Measurements from ENCODE around the gene NEGR1. TPM values are rescaled to one million over a fixed set of nuclear protein-coding genes. Genes with fewer than 3 reads are reported as not detected.

NEGR1 gene
- total RNA-seq, 1 experiment from 2014 or later = 4.1 TPM

DNA sequence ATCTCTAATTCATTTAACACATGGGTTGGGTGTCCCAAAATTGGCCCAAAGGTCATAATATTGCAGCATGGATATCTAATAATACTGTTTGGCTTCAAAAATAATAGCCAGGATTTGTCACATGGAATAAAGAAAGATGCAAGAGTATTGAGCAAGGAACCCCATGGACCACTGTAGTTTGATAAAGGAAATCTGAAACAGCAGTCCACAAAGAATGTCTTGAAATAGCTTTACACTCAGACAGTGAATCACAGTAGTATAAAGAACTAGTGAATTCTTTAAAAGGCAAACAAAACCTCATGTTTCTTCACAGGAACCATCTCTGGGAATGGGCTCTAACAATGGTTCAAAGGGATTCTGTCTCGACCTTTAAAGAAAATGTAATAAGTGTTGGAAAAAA lies 625.4 kb downstream of the NEGR1 start:
- Mint-ChIP-seq H3K27ac (ENCODE audit: low read depth, unreplicated experiment) (no peak overlapping the region), H3K4me1 (ENCODE audit: insufficient read depth, unreplicated experiment) (peaks cover 6% of the 10 kb centered on the region), H3K9me3 (ENCODE audit: unreplicated experiment) (no peaks in the 10 kb centered on the region), H3K27me3 (ENCODE audit: insufficient read depth, unreplicated experiment) (no peaks in the 10 kb centered on the region), H3K4me3 (ENCODE audit: unreplicated experiment) (no peak overlapping the region), H3K36me3 (ENCODE audit: insufficient read depth, unreplicated experiment) (no peaks in the 10 kb centered on the region)
- no TSS peak for BruUV-seq (replicated peaks)
- POLR2A ChIA-PET = no interaction called here
- intact Hi-C loops (cut with micrococcal nuclease) = no loop called here
- CTCF ChIA-PET = no interaction called here
- DNase-seq (ENCODE audit: unreplicated experiment) = no peak
- TF ChIP-seq CTCF (IDR thresholded peaks at IDR 0.05; ENCODE audit: unreplicated experiment) = no peak

- H3K27ac Mint-ChIP-seq (ENCODE audit: low read depth, unreplicated experiment) = no peak overlapping the region
- H3K4me1 Mint-ChIP-seq (ENCODE audit: insufficient read depth, unreplicated experiment) = peaks cover 6% of the 10 kb centered on the region
- TF ChIP-seq CTCF (IDR thresholded peaks at IDR 0.05; ENCODE audit: unreplicated experiment) = no peak
- DNase-seq (ENCODE audit: unreplicated experiment) = no peak
- no TSS peak for BruUV-seq (replicated peaks)
- POLR2A ChIA-PET = no interaction called here
- CTCF ChIA-PET = no interaction called here
- no peaks in the 10 kb centered on the region for H3K9me3 Mint-ChIP-seq (ENCODE audit: unreplicated experiment)
- no peak overlapping the region for H3K4me3 Mint-ChIP-seq (ENCODE audit: unreplicated experiment)
- intact Hi-C loops (cut with micrococcal nuclease) = no loop called here
- H3K27me3 Mint-ChIP-seq (ENCODE audit: insufficient read depth, unreplicated experiment) = no peaks in the 10 kb centered on the region
- H3K36me3 Mint-ChIP-seq (ENCODE audit: insufficient read depth, unreplicated experiment) = no peaks in the 10 kb centered on the region
These were observed 626.7 kb downstream of the NEGR1 start for GRCh38 chr1:71655604-71656003.

GRCh38 chr1:71653952-71654351 lies 628.4 kb downstream of the NEGR1 start:
- TF ChIP-seq CTCF (IDR thresholded peaks at IDR 0.05; ENCODE audit: unreplicated experiment) = no peak
- no peak overlapping the region for H3K4me3 Mint-ChIP-seq (ENCODE audit: unreplicated experiment)
- CTCF ChIA-PET = no interaction called here
- intact Hi-C loops (cut with micrococcal nuclease) = no loop called here
- no peaks in the 10 kb centered on the region for H3K9me3 Mint-ChIP-seq (ENCODE audit: unreplicated experiment)
- no TSS peak for BruUV-seq (replicated peaks)
- DNase-seq (ENCODE audit: unreplicated experiment) = no peak
- no peaks in the 10 kb centered on the region for H3K27me3 Mint-ChIP-seq (ENCODE audit: insufficient read depth, unreplicated experiment)
- no peaks in the 10 kb centered on the region for H3K36me3 Mint-ChIP-seq (ENCODE audit: insufficient read depth, unreplicated experiment)
- no peaks in the 10 kb centered on the region for H3K4me1 Mint-ChIP-seq (ENCODE audit: insufficient read depth, unreplicated experiment)
- POLR2A ChIA-PET = no interaction called here
- no peak overlapping the region for H3K27ac Mint-ChIP-seq (ENCODE audit: low read depth, unreplicated experiment)

GRCh38 chr1:71651214-71651613 lies 631.1 kb downstream of the NEGR1 start:
- Mint-ChIP-seq H3K36me3 (ENCODE audit: insufficient read depth, unreplicated experiment) (no peaks in the 10 kb centered on the region), H3K4me3 (ENCODE audit: unreplicated experiment) (no peak overlapping the region), H3K27me3 (ENCODE audit: insufficient read depth, unreplicated experiment) (no peaks in the 10 kb centered on the region), H3K4me1 (ENCODE audit: insufficient read depth, unreplicated experiment) (no peaks in the 10 kb centered on the region), H3K9me3 (ENCODE audit: unreplicated experiment) (no peaks in the 10 kb centered on the region), H3K27ac (ENCODE audit: low read depth, unreplicated experiment) (no peak overlapping the region)
- no TSS peak for BruUV-seq (replicated peaks)
- DNase-seq (ENCODE audit: unreplicated experiment) = no peak
- intact Hi-C loops (cut with micrococcal nuclease) = no loop called here
- ChIA-PET CTCF (interaction anchor here (0.6 to 0.7 kb wide), 2 partner anchors 633 to 694 kb away, joined by 3 read pairs; no protein-coding TSS in a partner anchor), POLR2A (no interaction called here)
- TF ChIP-seq CTCF (IDR thresholded peaks at IDR 0.05; ENCODE audit: unreplicated experiment) = no peak
